ENCODE measurements around the gene RNF19B. TPM values are rescaled to one million over a fixed set of nuclear protein-coding genes. Genes with fewer than 3 reads are reported as not detected.

Gene RNF19B
- total and polyA plus RNA-seq, 2 of the 13 experiments (the other 11 are each of a cell fraction or from before 2014, with no cell fraction given), result 15.3 to 22.5 TPM

- TF ChIP-seq PCBP2 (optimal IDR thresholded peaks at IDR 0.05; ENCODE audit: low read depth, low read length, poor library complexity, severe bottlenecking) (no peak), ZNF879 (CRISPR knock-in tag; IDR thresholded peaks at IDR 0.05) (no peak), ZNF530 (CRISPR knock-in tag; IDR thresholded peaks at IDR 0.05; ENCODE audit: low read depth) (no peak), HMG20B (CRISPR knock-in tag; conservative IDR thresholded peaks at IDR 0.05) (0 out of 2 replicates have a peak, but pooled peaks have one; percentile 42), TBX3 (IDR thresholded peaks at IDR 0.05; ENCODE audit: borderline replicate concordance) (no peak), CHCHD3 (CRISPR knock-in tag; IDR thresholded peaks at IDR 0.05) (0 out of 2 replicates have a peak, but pooled peaks have one; percentile 36), XRCC5 (optimal IDR thresholded peaks at IDR 0.05; ENCODE audit: low read length) (peak; percentile 76), MTA1 (CRISPR knock-in tag; IDR thresholded peaks at IDR 0.05; ENCODE audit: borderline replicate concordance) (no peak), ATF4 (CRISPR knock-in tag; IDR thresholded peaks at IDR 0.05) (peak in 1 of 2 experiments; percentile 46; a peak in 1 of 4 replicates), SRSF1 (optimal IDR thresholded peaks at IDR 0.05; ENCODE audit: low read depth, low read length) (peak; percentile 41), REPIN1 (CRISPR knock-in tag; IDR thresholded peaks at IDR 0.05; ENCODE audit: borderline replicate concordance, low read depth) (peak; percentile 77; the same call in 1 of the 2 replicates), ZNF792 (CRISPR knock-in tag; IDR thresholded peaks at IDR 0.05) (peak; percentile 91), TCF7L2 (IDR thresholded peaks at IDR 0.05; ENCODE audit: low read depth, low read length) (no peak), SCMH1 (CRISPR knock-in tag; IDR thresholded peaks at IDR 0.05; ENCODE audit: borderline replicate concordance) (no peak), NCOA5 (CRISPR knock-in tag; IDR thresholded peaks at IDR 0.05) (no peak), ZNF468 (CRISPR knock-in tag; IDR thresholded peaks at IDR 0.05) (no peak), ZNF556 (CRISPR knock-in tag; IDR thresholded peaks at IDR 0.05; ENCODE audit: borderline replicate concordance) (no peak), ZNF160 (CRISPR knock-in tag; IDR thresholded peaks at IDR 0.05) (no peak), ZNF614 (CRISPR knock-in tag; IDR thresholded peaks at IDR 0.05; ENCODE audit: borderline replicate concordance) (no peak), RCOR2 (CRISPR knock-in tag; IDR thresholded peaks at IDR 0.05) (no peak), ZNF350 (CRISPR knock-in tag; IDR thresholded peaks at IDR 0.05; ENCODE audit: borderline replicate concordance, low read depth) (no peak), ZNF678 (CRISPR knock-in tag; IDR thresholded peaks at IDR 0.05) (no peak), SIN3B (IDR thresholded peaks at IDR 0.05; ENCODE audit: low read length) (no peak), DZIP1 (CRISPR knock-in tag; IDR thresholded peaks at IDR 0.05) (no peak; the same call in 1 of the 2 replicates), NFKB2 (CRISPR knock-in tag; IDR thresholded peaks at IDR 0.05; ENCODE audit: borderline replicate concordance) (peak; percentile 87; the same call in 1 of the 2 replicates), ZNF235 (CRISPR knock-in tag; IDR thresholded peaks at IDR 0.05; ENCODE audit: borderline replicate concordance) (no peak)
Measured at GRCh38 chr1:32964461-32965250, at the start of gene RNF19B (continued).
